ES-I3 (cell line): ENCODE measurements around the gene FXYD1.

ENCODE experiments used
- H3K36me3 ChIP-seq: 2 replicates; pipeline ENCODE4 v1.6.1; 2013; ENCODE audit warnings: mild to moderate bottlenecking, low read length, control low read depth, moderate library complexity; ENCODE audit not compliant: insufficient read depth
- H3K4me1 ChIP-seq: 2 replicates; pipeline ENCODE4 v1.6.1; 2013; ENCODE audit warnings: mild to moderate bottlenecking, control low read depth, low read length; ENCODE audit not compliant: insufficient read depth
- H3K9ac ChIP-seq: 2 replicates; pipeline ENCODE4 v1.6.1; 2013; ENCODE audit warnings: low read depth, mild to moderate bottlenecking, low read length, moderate library complexity
- H3K9me3 ChIP-seq: 2 replicates; pipeline ENCODE4 v1.6.1; 2013; ENCODE audit warnings: mild to moderate bottlenecking, low read length, moderate library complexity; ENCODE audit not compliant: control insufficient read depth, insufficient read depth

FXYD1 gene

DNA sequence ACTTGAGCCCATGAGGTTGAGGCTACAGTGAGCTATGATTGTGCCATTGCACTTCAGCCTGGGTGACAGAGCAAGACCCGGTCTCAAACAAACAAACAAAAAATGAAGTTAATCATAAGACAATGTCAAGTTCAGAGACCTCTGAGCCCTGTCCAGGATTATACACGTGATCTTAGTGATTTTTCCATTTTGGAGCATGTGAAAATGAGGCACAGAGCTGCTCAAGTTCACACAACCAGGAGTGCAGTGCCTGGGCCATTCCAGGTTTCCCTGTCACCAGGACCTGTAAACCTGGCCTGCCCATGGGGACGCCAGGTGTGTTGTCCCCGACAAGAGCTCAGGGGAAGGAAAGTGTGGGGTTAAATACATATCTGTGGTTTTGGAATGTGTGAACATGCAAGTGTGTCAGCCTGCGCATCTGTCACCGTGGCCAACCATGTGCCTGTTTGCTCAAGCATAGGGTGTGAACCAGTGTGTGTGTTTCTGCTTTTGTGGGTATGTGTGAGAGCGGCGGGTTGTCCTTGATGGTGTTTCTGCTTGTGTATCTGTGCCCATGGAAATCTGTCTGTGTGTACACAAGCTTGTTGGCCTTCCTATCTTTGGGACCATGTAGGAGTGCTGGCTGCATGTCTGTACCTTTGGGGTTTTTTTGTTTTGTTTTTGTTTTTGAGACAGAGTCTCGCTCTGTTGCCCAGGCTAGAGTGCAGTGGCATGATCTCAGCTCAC lies 1.5 kb upstream of the FXYD1 start:
- H3K9ac ChIP-seq, result no peak overlapping the region
- H3K36me3 ChIP-seq, result no peaks in the 10 kb centered on the region
- peaks cover 26% of the 10 kb centered on the region for H3K4me1 ChIP-seq
- H3K9me3 ChIP-seq, result no peaks in the 10 kb centered on the region

DNA sequence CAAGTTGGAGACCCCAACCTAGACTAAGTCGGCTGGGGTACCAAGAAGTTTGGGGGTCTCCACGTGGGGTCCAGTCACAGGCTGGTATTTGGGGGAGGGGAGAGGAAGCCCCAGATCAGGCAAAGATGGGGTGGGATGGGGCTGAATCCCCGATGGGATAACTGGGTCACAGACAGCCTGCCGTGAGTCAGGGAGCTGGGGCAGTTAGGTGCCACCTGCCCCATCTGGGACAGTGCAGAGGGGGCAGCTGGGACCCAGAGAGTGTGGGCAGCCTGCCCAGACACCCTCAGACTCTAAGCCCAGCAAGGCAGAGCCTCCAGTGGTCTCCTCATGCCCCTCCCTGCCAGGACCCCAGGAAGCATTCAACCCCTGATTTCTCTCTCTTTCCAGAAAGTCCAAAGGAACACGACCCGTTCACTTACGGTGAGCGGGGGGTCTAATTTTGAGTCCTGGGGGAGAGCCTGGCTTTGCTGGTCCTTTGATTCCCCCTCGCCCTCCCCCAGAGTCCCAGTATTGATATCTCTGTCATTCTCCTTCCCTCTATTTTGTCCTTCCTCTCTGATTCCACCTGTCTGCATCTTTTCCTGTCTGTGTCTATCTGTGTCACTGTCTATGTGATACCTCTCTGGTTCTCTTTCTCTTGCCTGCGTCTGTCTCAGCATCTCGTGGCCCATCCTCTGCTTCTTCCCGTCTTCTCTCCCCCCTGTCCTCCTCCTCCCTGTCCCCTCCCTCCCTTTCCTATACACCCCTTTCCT lies 1.8 kb downstream of the FXYD1 start:
- no peaks in the 10 kb centered on the region for H3K36me3 ChIP-seq
- H3K9me3 ChIP-seq, result no peaks in the 10 kb centered on the region
- H3K9ac ChIP-seq, result peak overlapping the region; percentile 35; the same call in 1 of the 2 replicates
- peaks cover 28% of the 10 kb centered on the region for H3K4me1 ChIP-seq

DNA sequence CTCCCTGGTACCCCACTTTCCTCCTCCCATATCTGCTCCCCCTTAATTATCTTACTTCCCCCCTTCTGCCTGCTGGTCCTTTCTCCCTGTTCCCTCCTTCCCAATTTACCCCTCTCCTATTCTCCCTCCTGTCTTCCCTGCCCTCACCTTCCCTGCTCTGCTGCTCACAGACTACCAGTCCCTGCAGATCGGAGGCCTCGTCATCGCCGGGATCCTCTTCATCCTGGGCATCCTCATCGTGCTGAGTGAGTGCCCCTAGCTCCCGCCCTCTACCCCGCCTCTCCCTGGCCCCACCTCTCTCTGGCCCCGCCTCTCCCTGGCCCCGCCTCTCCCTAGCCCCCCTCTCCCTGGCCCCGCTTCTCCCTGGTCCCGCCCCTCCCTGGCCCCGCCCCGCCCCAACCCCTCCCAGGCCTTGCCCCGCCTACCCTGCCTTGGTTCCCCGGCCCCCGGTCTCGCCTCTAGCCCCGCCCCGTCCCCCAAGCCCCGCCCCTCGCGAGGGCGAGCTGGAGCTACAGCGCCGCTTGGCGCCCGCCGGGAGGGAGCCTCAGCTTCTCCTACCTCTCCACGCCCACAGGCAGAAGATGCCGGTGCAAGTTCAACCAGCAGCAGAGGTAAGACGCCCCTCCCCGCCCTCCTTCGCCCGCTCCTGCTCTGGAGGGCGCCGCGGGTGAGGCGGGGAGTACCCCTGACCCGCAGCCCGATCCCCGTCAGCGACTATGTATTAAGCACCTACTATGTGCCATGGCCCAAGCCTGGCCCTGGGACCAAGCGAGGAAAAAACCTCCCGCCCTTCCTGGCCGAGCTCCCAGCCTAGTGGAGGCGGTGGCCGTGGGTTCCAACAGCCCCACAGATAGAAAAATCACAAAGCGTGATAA lies 2.6 kb downstream of the FXYD1 start:
- Histone ChIP-seq H3K36me3 (no peaks in the 10 kb centered on the region), H3K9me3 (no peaks in the 10 kb centered on the region), H3K4me1 (peaks cover 25% of the 10 kb centered on the region), H3K9ac (peak overlapping the region; percentile 65)

DNA sequence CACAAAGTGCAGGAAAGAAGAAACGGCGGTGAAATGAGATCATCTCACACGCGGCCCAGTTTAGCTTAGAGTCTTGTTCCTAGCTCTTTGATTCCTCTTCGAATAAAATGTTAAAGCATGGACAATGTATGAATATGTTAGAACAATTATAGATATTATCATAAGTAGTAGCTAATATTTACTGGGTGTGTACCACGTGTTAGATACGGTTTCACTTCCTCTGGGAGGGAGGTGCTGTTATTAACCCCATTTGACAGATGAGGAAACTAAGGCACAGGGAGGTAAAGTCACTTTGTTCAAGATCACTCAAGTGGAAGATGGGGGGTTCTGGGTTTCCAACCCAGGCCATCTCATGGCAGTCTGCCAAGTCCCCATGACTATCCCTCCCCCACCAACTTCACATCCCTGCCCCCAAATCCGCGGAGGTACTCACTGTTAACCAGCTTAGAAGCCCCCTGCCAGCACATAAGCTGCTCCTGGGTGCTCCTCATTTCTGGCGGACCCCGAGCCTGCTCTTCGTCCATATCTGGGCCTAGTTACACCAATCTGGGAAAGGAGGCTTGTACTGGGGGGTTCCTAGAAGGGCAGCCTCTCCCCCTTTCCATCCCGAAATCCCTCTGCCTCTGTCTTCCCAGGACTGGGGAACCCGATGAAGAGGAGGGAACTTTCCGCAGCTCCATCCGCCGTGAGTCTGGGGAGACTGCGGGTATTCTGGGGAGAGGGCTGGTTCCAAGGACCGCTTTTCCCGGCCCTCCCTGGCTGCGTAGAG lies 3.4 kb downstream of the FXYD1 start:
- H3K9ac ChIP-seq, result peak overlapping the region; percentile 65
- no peaks in the 10 kb centered on the region for H3K9me3 ChIP-seq
- H3K36me3 ChIP-seq, result no peaks in the 10 kb centered on the region; the same call in 1 of the 2 replicates
- peaks cover 25% of the 10 kb centered on the region for H3K4me1 ChIP-seq

DNA sequence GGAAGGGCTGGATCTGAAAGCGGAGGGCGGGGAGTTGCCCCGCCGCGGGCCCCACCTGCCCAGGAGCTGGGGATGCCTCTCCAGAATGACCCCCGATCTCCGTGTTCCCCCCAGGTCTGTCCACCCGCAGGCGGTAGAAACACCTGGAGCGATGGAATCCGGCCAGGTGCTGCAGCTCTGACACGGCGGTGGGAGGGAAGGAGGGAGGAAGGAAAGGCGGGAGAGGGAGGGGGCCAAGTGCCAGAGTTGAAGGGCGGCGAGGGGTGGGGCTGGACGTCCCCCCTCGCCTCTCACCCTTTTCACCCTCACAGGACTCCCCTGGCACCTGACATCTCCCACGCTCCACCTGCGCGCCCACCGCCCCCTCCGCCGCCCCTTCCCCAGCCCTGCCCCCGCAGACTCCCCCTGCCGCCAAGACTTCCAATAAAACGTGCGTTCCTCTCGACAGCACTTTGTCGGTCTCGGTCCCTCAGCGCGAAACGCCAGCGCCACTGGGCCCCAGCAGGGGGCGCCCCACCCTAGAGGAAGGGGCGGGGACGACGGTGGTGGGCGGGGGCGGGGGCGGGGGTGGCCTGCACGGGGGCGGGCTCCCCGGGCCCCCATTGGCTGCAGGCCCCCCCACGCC lies 4.1 kb downstream of the FXYD1 start:
- H3K9ac ChIP-seq, result peak overlapping the region; percentile 65

DNA sequence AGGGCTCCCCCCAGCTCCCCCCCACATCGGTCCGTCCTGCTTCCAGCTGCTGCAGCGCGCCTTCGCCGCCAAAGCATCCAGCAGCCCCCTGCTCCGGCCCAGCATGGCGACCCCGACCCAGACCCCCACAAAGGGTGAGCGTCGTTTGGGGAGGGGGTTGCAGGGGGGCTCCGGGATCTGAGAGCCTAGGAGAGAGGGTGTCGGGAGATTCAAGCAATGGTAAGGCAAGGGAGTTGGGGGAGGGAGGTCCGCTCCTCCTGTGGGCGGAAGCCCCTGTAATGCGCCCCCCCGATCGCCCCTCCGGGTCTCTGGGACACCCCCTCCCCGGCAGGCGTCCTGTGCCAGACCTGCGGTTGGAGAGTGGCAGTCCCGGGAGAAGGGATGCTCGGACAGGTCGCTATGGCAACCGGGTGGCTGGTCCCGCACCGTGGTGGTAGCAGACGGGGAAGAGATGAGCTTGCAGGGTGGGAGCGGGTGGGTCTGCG lies 4.6 kb downstream of the FXYD1 start, which contains the start of gene FXYD7:
FXYD7 (plus strand) TSS at position 25 of the 485 bp plus-strand sequence; CDS start at position 104, 79 bp downstream.
- Histone ChIP-seq H3K9me3 (no peaks in the 10 kb centered on the region), H3K4me1 (peaks cover 25% of the 10 kb centered on the region), H3K9ac (peak within 1 kb of the TSS; percentile 65), H3K36me3 (no peaks in the 10 kb centered on the region; the same call in 1 of the 2 replicates)

More for the DNA sequence above, 4.1 kb downstream of the FXYD1 start:
- Histone ChIP-seq H3K36me3 (no peaks in the 10 kb centered on the region; the same call in 1 of the 2 replicates), H3K9me3 (no peaks in the 10 kb centered on the region), H3K4me1 (peaks cover 25% of the 10 kb centered on the region)

DNA sequence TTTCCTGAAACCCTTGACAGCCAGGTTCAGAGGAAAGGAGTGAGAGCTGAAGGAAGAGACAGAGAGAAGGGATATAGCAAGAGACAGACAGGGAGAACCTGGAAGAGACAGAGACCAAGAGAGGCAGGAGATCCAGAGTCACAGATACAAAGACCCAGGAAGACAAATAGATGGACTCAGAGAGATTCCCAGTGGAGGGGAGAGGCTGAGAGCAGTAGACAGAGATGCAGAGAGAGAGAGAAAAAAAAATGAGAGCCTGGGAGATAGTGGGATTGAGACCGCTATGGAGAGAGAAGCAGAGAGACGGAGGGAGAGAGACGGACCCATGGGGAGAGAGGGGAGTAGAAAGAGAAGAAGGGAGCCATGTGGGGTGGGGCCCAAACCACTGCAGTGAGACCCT lies 5.2 kb downstream of the FXYD1 start:
- Histone ChIP-seq H3K9ac (peak overlapping the region; percentile 47; the same call in 1 of the 2 replicates), H3K4me1 (peaks cover 23% of the 10 kb centered on the region), H3K36me3 (no peaks in the 10 kb centered on the region; the same call in 1 of the 2 replicates), H3K9me3 (no peaks in the 10 kb centered on the region)

DNA sequence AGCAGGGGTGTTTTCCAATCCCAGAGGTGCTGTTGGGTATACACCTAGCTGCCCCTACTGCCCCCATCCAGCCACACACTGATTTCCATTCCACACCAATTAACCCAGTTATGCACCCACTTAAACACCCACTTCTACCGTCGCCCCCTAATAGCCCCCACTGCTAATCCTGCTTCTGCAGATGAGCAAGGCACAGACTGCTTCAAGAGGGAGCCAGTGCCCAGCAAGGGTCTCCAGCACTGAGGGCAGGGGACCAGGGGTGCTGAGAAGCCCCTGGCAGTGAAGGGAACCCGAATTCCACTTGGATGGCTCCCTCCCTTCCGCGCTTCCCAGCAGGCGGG lies 5.6 kb downstream of the FXYD1 start:
- peaks cover 19% of the 10 kb centered on the region for H3K4me1 ChIP-seq
- no peaks in the 10 kb centered on the region for H3K9me3 ChIP-seq
- H3K36me3 ChIP-seq, result no peaks in the 10 kb centered on the region; the same call in 1 of the 2 replicates
- H3K9ac ChIP-seq, result no peak overlapping the region

DNA sequence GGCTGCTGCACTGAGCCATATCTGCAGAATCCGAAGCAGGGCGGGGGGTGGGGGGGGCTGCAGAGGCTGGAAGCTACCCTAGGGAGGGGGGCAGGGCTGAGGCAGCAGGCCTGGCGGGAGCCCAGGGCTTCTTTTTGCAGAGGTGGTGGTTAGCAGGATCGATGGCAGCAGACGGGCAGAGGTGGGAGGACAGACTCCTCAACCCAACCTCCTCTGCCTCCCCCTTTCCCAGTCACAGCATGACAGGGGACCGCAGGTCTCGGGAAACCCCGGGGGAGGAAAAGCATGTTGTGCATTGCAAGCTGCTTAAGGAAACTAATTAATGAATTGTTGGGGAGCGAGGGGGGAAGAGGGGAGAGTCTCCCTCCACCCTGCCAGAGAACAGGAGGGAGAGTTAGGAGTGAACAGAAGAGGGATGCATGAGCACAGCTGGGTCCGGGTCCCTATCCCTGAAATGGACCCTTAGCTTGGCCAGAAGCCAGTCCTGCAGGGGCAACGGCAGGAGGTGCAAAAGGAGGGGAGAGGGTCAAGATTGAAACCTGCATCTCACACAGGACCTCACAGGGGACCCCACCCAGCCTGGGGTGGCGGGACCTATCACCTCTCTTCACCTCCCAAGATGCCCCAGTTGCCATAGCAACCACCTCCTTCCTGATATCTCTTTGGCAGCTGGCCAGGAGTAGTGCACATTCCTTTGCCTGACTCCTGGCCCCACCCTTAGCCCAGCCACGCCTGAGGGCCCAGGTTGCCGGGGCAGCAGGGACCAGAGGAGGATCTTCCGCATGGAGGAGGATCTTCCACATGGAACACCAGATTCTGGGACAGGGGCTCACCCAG lies 6.2 kb downstream of the FXYD1 start:
- H3K9me3 ChIP-seq, result no peaks in the 10 kb centered on the region
- peaks cover 14% of the 10 kb centered on the region for H3K4me1 ChIP-seq
- H3K9ac ChIP-seq, result no peak overlapping the region
- H3K36me3 ChIP-seq, result no peaks in the 10 kb centered on the region; the same call in 1 of the 2 replicates

DNA sequence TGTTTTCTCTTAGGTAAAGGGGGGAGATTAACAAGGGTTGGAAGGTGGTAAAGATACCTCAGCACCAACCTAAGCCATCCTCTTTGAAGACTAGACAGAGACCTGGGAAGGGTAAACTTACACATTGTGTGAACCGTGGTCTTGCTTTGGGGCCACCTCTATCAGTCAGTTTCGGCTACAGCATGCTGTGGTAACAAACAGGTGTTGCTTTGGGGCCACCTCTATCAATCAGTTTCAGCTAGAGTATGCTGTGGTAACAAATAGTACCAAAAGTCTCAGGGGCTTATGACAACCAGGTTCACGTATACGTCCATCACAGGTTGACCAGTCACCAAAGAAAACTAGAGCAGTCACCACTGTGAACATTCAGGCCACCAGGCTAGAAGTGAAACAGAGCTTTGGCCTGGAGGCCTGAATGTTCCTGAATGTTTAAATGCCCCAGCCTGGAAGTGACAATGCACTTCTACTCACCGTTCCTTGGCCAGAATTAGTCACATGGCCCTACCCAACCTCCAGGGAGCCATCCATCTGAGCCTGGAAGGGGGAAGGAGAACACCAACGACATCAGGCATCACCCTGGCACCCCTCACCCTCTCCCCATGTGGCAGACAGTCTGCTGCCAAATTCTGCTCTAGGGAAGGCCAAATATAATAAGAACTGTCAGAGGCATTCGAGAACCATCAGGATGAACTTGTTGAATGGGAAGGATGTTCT lies 8.3 kb downstream of the FXYD1 start:
- no peaks in the 10 kb centered on the region for H3K9me3 ChIP-seq
- H3K36me3 ChIP-seq, result no peaks in the 10 kb centered on the region; the same call in 1 of the 2 replicates
- no peak overlapping the region for H3K9ac ChIP-seq
- peaks cover 20% of the 10 kb centered on the region for H3K4me1 ChIP-seq

DNA sequence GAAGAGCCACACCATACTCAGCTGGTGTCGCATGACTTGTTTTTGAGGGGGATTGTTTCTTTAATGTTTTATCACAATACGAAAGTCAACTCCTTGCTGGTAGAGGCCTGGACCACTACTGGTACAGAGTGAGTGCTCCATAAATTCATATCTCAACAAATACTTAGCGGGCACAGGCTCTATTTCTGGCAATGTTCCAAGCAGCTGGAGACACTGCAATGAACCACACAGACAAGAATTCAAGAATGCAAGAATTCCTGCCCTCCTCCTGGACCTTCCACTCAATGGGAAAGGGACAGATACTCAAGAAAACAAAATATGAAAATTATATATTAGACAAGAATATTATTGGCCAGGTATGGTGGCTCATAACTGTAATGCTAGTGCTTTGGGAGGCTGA lies 10.8 kb downstream of the FXYD1 start:
- Histone ChIP-seq H3K36me3 (no peaks in the 10 kb centered on the region; the same call in 1 of the 2 replicates), H3K4me1 (peaks cover 18% of the 10 kb centered on the region), H3K9ac (no peak overlapping the region)

DNA sequence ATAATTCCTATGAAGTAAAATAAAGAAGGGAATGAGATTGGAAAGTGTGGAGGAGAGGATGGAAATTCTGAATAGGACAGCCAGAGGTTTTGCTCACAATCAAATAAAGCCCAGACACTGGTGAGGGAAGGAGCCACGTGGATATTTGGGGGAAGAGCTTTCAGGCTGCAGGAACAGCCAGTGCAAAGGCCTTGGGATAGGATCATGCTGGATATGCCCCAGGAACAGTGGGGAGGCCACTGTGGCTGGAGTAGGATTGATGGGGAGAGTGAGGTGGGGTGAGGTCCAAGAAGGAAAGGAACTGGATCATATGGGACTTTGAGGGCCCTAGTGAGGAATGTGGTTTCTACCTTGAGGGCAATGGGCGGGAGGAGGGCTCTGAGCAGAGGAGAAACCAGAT lies 11.8 kb downstream of the FXYD1 start:
- peaks cover 18% of the 10 kb centered on the region for H3K4me1 ChIP-seq

More for the DNA sequence above, 10.8 kb downstream of the FXYD1 start:
- H3K9me3 ChIP-seq, result no peaks in the 10 kb centered on the region

More for the DNA sequence above, 11.8 kb downstream of the FXYD1 start:
- H3K9me3 ChIP-seq, result no peaks in the 10 kb centered on the region
- no peaks in the 10 kb centered on the region; the same call in 1 of the 2 replicates for H3K36me3 ChIP-seq
- no peak overlapping the region for H3K9ac ChIP-seq
